Left lung (tissue), 10 donors: ENCODE data around the gene GPC5. TPM values are rescaled to one million over a fixed set of nuclear protein-coding genes. Genes with fewer than 3 reads are reported as not detected.

Experiments used
- ATAC-seq: fragments of 200-7000 bp; cut with Tn5 transposase; one replicate; pipeline ENCODE4 v1.9.1; 2020; ENCODE audit warnings: moderate library complexity
- DNase-seq, 4 donors: peaks; one replicate each; pipeline ENCODE4 v3.0.0-alpha.2; 2013 to 2020
- H3K27ac ChIP-seq, 2 donors: fragments of 200-600 bp; sonication (generic) in 1 of 2; one replicate each; pipeline versions ENCODE4 v1.5.0 to v1.8.0; 2020 to 2021
- H3K27me3 ChIP-seq, 2 donors: fragments of 200-600 bp; sonication (generic) in 1 of 2; one replicate each; pipeline versions ENCODE4 v1.5.0 to v1.8.0; 2020 to 2021
- H3K36me3 ChIP-seq, 2 donors: fragments of 200-600 bp; sonication (generic) in 1 of 2; one replicate each; pipeline versions ENCODE4 v1.5.0 to v1.8.0; 2020 to 2021
- H3K4me1 ChIP-seq, 2 donors: fragments of 200-600 bp; one replicate each; pipeline ENCODE4 v1.8.0; 2021
- H3K4me3 ChIP-seq, 2 donors: fragments of 200-600 bp; sonication (generic) in 1 of 2; one replicate each; pipeline versions ENCODE4 v1.5.0 to v1.8.0; 2020 to 2021; ENCODE audit warnings: mild to moderate bottlenecking in 1 of 2
- H3K9me3 ChIP-seq, 2 donors: fragments of 200-600 bp; sonication (generic) in 1 of 2; one replicate each; pipeline versions ENCODE4 v1.5.0 to v1.8.0; 2020 to 2021
- CTCF ChIP-seq, 2 donors: fragments of 200-600 bp; sonication (generic) in 1 of 2; IDR thresholded peaks; one replicate each; pipeline versions ENCODE4 v1.5.0 to v1.8.0; 2021; ENCODE audit warnings: antibody characterized with exemption in 2 of 2
- intact Hi-C, 2 donors: fragments of 100-400 bp; cut with DNase I; formaldehyde crosslinking; loops; one replicate each; pipeline versions ENCODE4 v1.11.2 to v1.14.2; 2022
- polyA plus RNA-seq, 6 donors: library from polyadenylated mRNA; unstranded; fragments of 120-200 nt; gene quantifications; one replicate each; pipeline ENCODE4 v1.2.1, GENCODE V29; 2013; ENCODE audit not compliant: insufficient read length in 6 of 6
- total RNA-seq, 2 donors: library from RNA; stranded (reverse); fragmentation: NEBNext Ultra II Directional; extraction: Animal tissue kit (Norgen Biotek cat#: 25700); gene quantifications; one replicate each; pipeline ENCODE4 v1.2.1, GENCODE V29; 2021
- donor health status: DM: no; HTN: yes; CAD: no.
- donor health status: DM: no; HTN: no; CAD: no.

GPC5 gene
- total and polyA plus RNA-seq, 8 donors = 9.2 to 19.5 (median 11.5) TPM

- H3K27me3 ChIP-seq = no peaks in the 10 kb centered on the region
- TF ChIP-seq CTCF (IDR thresholded peaks at IDR 0.05) = no peak
- H3K4me3 ChIP-seq = no peak overlapping the region
- intact Hi-C loops = no loop called here
- no peak for ATAC-seq
- peaks cover 0 to 10% of the 10 kb centered on the region in 2 donors for H3K9me3 ChIP-seq
- H3K27ac ChIP-seq = no peak overlapping the region
- DNase-seq = no peak
- H3K4me1 ChIP-seq = no peaks in the 10 kb centered on the region
- no peaks in the 10 kb centered on the region for H3K36me3 ChIP-seq
These were observed 1150.9 kb downstream of the GPC5 start for GRCh38 chr13:92549276-92549675.

- DNase-seq (no peak), ATAC-seq (no peak)
- no peaks in the 10 kb centered on the region for H3K9me3 ChIP-seq
- H3K27me3 ChIP-seq = no peaks in the 10 kb centered on the region
- TF ChIP-seq CTCF (IDR thresholded peaks at IDR 0.05) = no peak
- no peaks in the 10 kb centered on the region for H3K36me3 ChIP-seq
- no peaks in the 10 kb centered on the region for H3K4me1 ChIP-seq
- no peak overlapping the region for H3K4me3 ChIP-seq
- H3K27ac ChIP-seq = no peak overlapping the region
- intact Hi-C loops = no loop called here
These were observed 1155.2 kb downstream of the GPC5 start for GRCh38 chr13:92553470-92554114.

GRCh38 chr13:92560883-92561282 is 1162.5 kb downstream of the GPC5 start:
- DNase-seq = no peak
- Histone ChIP-seq H3K27me3 (no peaks in the 10 kb centered on the region), H3K9me3 (peaks cover 0 to 3% of the 10 kb centered on the region in 2 donors), H3K36me3 (no peaks in the 10 kb centered on the region), H3K27ac (no peak overlapping the region), H3K4me3 (no peak overlapping the region), H3K4me1 (no peaks in the 10 kb centered on the region)
- intact Hi-C loops = no loop called here
- ATAC-seq = no peak
- TF ChIP-seq CTCF (IDR thresholded peaks at IDR 0.05) = no peak

DNA sequence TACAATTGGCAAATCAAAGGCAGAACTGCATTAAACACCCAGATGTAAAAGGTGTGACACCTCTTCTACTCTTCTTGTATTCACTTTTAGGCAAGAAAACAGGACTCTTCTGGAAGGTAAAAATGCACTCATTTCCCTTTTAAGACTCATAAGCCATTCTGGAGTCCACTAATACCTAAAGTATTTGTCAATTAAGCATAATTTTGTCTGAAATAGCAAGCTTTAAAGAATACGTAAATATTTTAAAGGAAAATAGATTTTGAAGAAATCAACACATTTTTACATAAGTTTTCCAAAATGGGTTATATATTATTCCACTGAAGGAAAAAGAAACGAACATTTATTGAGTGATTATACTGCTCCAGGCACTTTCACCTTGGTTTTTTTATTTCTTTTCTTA is 1166.5 kb downstream of the GPC5 start:
- TF ChIP-seq CTCF (IDR thresholded peaks at IDR 0.05) = no peak
- Histone ChIP-seq H3K27ac (no peak overlapping the region), H3K36me3 (no peaks in the 10 kb centered on the region), H3K27me3 (no peaks in the 10 kb centered on the region), H3K4me3 (no peak overlapping the region), H3K9me3 (peaks cover 0 to 3% of the 10 kb centered on the region in 2 donors), H3K4me1 (no peaks in the 10 kb centered on the region)
- no peak for ATAC-seq
- DNase-seq = no peak
- intact Hi-C loops = no loop called here

DNA sequence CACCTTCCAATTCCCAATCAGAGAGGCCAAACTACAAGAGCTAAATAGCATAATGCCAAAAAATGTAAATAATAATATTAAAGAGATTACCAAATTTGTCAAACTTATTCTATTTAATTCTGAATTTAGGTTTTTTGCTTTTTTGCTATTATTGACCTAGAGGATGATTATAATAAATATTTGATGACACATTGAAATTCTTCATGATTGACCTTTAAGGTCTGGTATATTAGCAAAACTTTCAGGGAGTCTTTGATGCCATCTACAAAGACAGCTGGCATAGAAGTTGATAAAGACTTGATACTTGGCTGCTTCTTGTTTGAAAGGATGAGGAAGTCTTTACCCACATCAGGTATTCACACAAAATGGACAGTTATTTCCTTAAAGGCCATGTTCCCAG is 1168.3 kb downstream of the GPC5 start:
- ATAC-seq = no peak
- Histone ChIP-seq H3K4me1 (no peaks in the 10 kb centered on the region), H3K9me3 (peaks cover 0 to 3% of the 10 kb centered on the region in 2 donors), H3K27ac (no peak overlapping the region), H3K27me3 (no peaks in the 10 kb centered on the region), H3K36me3 (no peaks in the 10 kb centered on the region), H3K4me3 (no peak overlapping the region)
- no peak for TF ChIP-seq CTCF (IDR thresholded peaks at IDR 0.05)
- no peak for DNase-seq
- intact Hi-C loops = no loop called here
